PC-3 (cell line): Measurements from ENCODE around the gene PDE9A. TPM values are rescaled to one million over a fixed set of nuclear protein-coding genes. Genes with fewer than 3 reads are reported as not detected.

Experiments
- ATAC-seq: fragments of 200-7000 bp; cut with Tn5 transposase; 2 replicates; pipeline ENCODE4 v1.9.1; 2020; ENCODE audit warnings: mild to moderate bottlenecking, moderate library complexity
- BruUV-seq: library from RNA; stranded (reverse); fragments of 400-500 nt; replicated peaks from 2 replicates; lab custom pipeline; 2021; lab: Mats Ljungman, UMichigan
- CTCF ChIA-PET: fragments of 300-600 bp; sonication (Branson Sonifier 250); formaldehyde crosslinking; loops from one replicate; lab custom pipeline; 2022; ENCODE audit warnings: antibody characterized with exemption; lab: Charles Lee
- POLR2A ChIA-PET: fragments of 300-600 bp; sonication (Branson Sonifier 250); formaldehyde crosslinking; loops from one replicate; lab custom pipeline; 2022; ENCODE audit warnings: antibody characterized with exemption; ENCODE audit not compliant: unreplicated experiment; lab: Charles Lee
- DNase-seq: peaks from one replicate; pipeline ENCODE4 v3.0.0-alpha.2; 2015
- H2AFZ ChIP-seq: fragments of 300-600 bp; sonication (generic); 2 replicates; pipeline ENCODE4 v1.6.0; 2016; ENCODE audit warnings: antibody characterized with exemption, low read length
- H3F3A ChIP-seq: fragments of 300-600 bp; sonication (generic); one replicate; pipeline ENCODE4 v1.6.0; 2017; ENCODE audit warnings: antibody characterized with exemption, low read length, control low read depth, mild to moderate bottlenecking; ENCODE audit not compliant: unreplicated experiment
- H3K27ac ChIP-seq: fragments of 300-600 bp; sonication (generic); 2 replicates; pipeline ENCODE4 v1.5.1; 2016; ENCODE audit warnings: mild to moderate bottlenecking, low read length
- H3K27me3 ChIP-seq: fragments of 300-600 bp; sonication (generic); 2 replicates; pipeline ENCODE4 v1.6.1; 2016; ENCODE audit warnings: low read length, mixed read lengths
- H3K36me3 ChIP-seq: fragments of 300-600 bp; sonication (generic); 2 replicates; pipeline ENCODE4 v1.6.1; 2016; ENCODE audit warnings: low read depth, mixed run types, low read length, mixed read lengths
- H3K4me1 ChIP-seq: fragments of 300-600 bp; sonication (generic); 2 replicates; pipeline ENCODE4 v1.5.1; 2016; ENCODE audit warnings: low read length; ENCODE audit not compliant: insufficient read depth
- H3K4me2 ChIP-seq: fragments of 300-600 bp; sonication (generic); 2 replicates; pipeline ENCODE4 v1.6.0; 2016; ENCODE audit warnings: low read length
- H3K4me3 ChIP-seq: fragments of 300-600 bp; sonication (generic); 2 replicates; pipeline ENCODE4 v1.5.1; 2016; ENCODE audit warnings: mild to moderate bottlenecking, low read length, mixed read lengths
- H3K79me2 ChIP-seq: fragments of 300-600 bp; sonication (generic); 2 replicates; pipeline ENCODE4 v1.6.1; 2017; ENCODE audit warnings: low read length, mixed read lengths
- H3K9ac ChIP-seq: fragments of 300-600 bp; sonication (generic); 2 replicates; pipeline ENCODE4 v1.6.0; 2016; ENCODE audit warnings: mild to moderate bottlenecking, low read length
- H3K9me2 ChIP-seq: fragments of 300-600 bp; sonication (generic); replicated peaks from 2 replicates; pipeline ENCODE4 v1.6.1; 2016; ENCODE audit warnings: mixed run types, low read length, mixed read lengths
- H3K9me3 ChIP-seq: fragments of 300-600 bp; sonication (generic); 2 replicates; pipeline ENCODE4 v1.6.1; 2016; ENCODE audit warnings: low read length, mixed read lengths
- H4K20me1 ChIP-seq: fragments of 300-600 bp; sonication (generic); 2 replicates; pipeline ENCODE4 v1.6.1; 2016; ENCODE audit warnings: low read length, mixed read lengths
- CTCF ChIP-seq: fragments of 300-600 bp; sonication (generic); conservative IDR thresholded peaks from 2 replicates; pipeline ENCODE4 v1.5.1; 2017; ENCODE audit warnings: antibody characterized with exemption, low read depth, mild to moderate bottlenecking, low read length
- EZH2 ChIP-seq: fragments of 300-600 bp; sonication (generic); IDR thresholded peaks from one replicate; pipeline ENCODE4 v1.6.1; 2017; ENCODE audit warnings: antibody characterized with exemption, mild to moderate bottlenecking, low read length; ENCODE audit not compliant: unreplicated experiment
- EZH2phosphoT487 ChIP-seq: fragments of 300-600 bp; sonication (generic); IDR thresholded peaks from 2 replicates; pipeline ENCODE4 v1.6.1; 2018; ENCODE audit warnings: mild to moderate bottlenecking, antibody characterized with exemption, low read length, borderline replicate concordance
- intact Hi-C: fragments of 100-400 bp; cut with micrococcal nuclease; formaldehyde crosslinking; loops from 2 replicates; pipeline ENCODE4 v1.9.0; 2023
- total RNA-seq: library from RNA; depleted of rRNA; stranded (reverse); fragments of >200 nt; gene quantifications from 2 replicates; pipeline ENCODE4 v1.2.3, GENCODE V29; 2014

The PDE9A gene
- total RNA-seq, 1 experiment from 2014 or later = 0.33 TPM

GRCh38 chr21:42645211-42646075 is 8.0 kb upstream of the PDE9A start:
- H3F3A ChIP-seq = no peaks in the 10 kb centered on the region
- DNase-seq (no peak), ATAC-seq (no peak)
- H4K20me1 ChIP-seq = no peaks in the 10 kb centered on the region
- intact Hi-C loops = no loop called here
- no peak overlapping the region for H2AFZ ChIP-seq
- H3K4me3 ChIP-seq = no peak overlapping the region
- H3K9ac ChIP-seq = no peak overlapping the region
- ChIA-PET POLR2A (no interaction called here), CTCF (no interaction called here)
- H3K36me3 ChIP-seq = no peaks in the 10 kb centered on the region
- no peaks in the 10 kb centered on the region for H3K9me2 ChIP-seq
- no peaks in the 10 kb centered on the region for H3K79me2 ChIP-seq
- H3K9me3 ChIP-seq = no peaks in the 10 kb centered on the region
- no peak overlapping the region for H3K4me2 ChIP-seq
- H3K27ac ChIP-seq = no peak overlapping the region
- no peaks in the 10 kb centered on the region for H3K4me1 ChIP-seq
- peaks cover 21% of the 10 kb centered on the region for H3K27me3 ChIP-seq
- TF ChIP-seq CTCF (no peak), EZH2 (no peak), EZH2phosphoT487 (no peak)
- BruUV-seq = no TSS peak

GRCh38 chr21:42646076-42646825 is 7.2 kb upstream of the PDE9A start:
- H3K4me3 ChIP-seq = no peak overlapping the region
- no peak overlapping the region for H2AFZ ChIP-seq
- TF ChIP-seq EZH2phosphoT487 (no peak), EZH2 (no peak), CTCF (no peak)
- H3K27ac ChIP-seq = no peak overlapping the region
- no peaks in the 10 kb centered on the region for H4K20me1 ChIP-seq
- H3K36me3 ChIP-seq = no peaks in the 10 kb centered on the region
- no peaks in the 10 kb centered on the region for H3K4me1 ChIP-seq
- no peaks in the 10 kb centered on the region for H3F3A ChIP-seq
- ChIA-PET POLR2A (no interaction called here), CTCF (no interaction called here)
- peaks cover 21% of the 10 kb centered on the region for H3K27me3 ChIP-seq
- no peaks in the 10 kb centered on the region for H3K9me3 ChIP-seq
- no peak overlapping the region for H3K4me2 ChIP-seq
- no peak for DNase-seq
- H3K9me2 ChIP-seq = no peaks in the 10 kb centered on the region
- intact Hi-C loops = no loop called here
- no TSS peak for BruUV-seq
- no peak overlapping the region for H3K9ac ChIP-seq
- ATAC-seq = no peak
- no peaks in the 10 kb centered on the region for H3K79me2 ChIP-seq

GRCh38 chr21:42646836-42647235 is 6.6 kb upstream of the PDE9A start:
- no peaks in the 10 kb centered on the region for H4K20me1 ChIP-seq
- no peak overlapping the region for H3K4me3 ChIP-seq
- H3K36me3 ChIP-seq = no peaks in the 10 kb centered on the region
- peaks cover 21% of the 10 kb centered on the region for H3K27me3 ChIP-seq
- no peak overlapping the region for H3K4me2 ChIP-seq
- H3K9me2 ChIP-seq = no peaks in the 10 kb centered on the region
- no peaks in the 10 kb centered on the region for H3K79me2 ChIP-seq
- no peaks in the 10 kb centered on the region for H3F3A ChIP-seq
- no peak for TF ChIP-seq CTCF
- TF ChIP-seq EZH2phosphoT487 = no peak
- TF ChIP-seq EZH2 = no peak
- BruUV-seq = no TSS peak
- H3K4me1 ChIP-seq = no peaks in the 10 kb centered on the region
- no peaks in the 10 kb centered on the region for H3K9me3 ChIP-seq
- H3K9ac ChIP-seq = no peak overlapping the region
- no peak overlapping the region for H3K27ac ChIP-seq
- no peak for ATAC-seq
- DNase-seq = no peak
- ChIA-PET CTCF (no interaction called here), POLR2A (no interaction called here)
- no peak overlapping the region for H2AFZ ChIP-seq
- intact Hi-C loops = no loop called here
